Mesothelial cell of epicardium (in vitro differentiated cells): ENCODE measurements around the gene PPME1. TPM values are rescaled to one million over a fixed set of nuclear protein-coding genes. Genes with fewer than 3 reads are reported as not detected.

Experiments used
- DNase-seq, 2 experiments: peaks; one replicate each; pipeline ENCODE4 v3.0.0; 2021; ENCODE audit warnings: low spot score in 2 of 2; ENCODE audit not compliant: unreplicated experiment in 2 of 2
- H3K27ac Mint-ChIP-seq: 2 replicates; pipeline ENCODE4 v1.8.0; 2021; ENCODE audit warnings: mixed read lengths
- H3K27me3 Mint-ChIP-seq: 2 replicates; pipeline ENCODE4 v1.8.0; 2021; ENCODE audit warnings: low read depth, mixed read lengths
- H3K36me3 Mint-ChIP-seq: 2 replicates; pipeline ENCODE4 v1.8.0; 2021; ENCODE audit warnings: mixed read lengths
- H3K4me1 Mint-ChIP-seq: 2 replicates; pipeline ENCODE4 v1.8.0; 2021; ENCODE audit warnings: mixed read lengths
- H3K4me3 Mint-ChIP-seq: 2 replicates; pipeline ENCODE4 v1.8.0; 2021; ENCODE audit warnings: mild to moderate bottlenecking, moderate library complexity, mixed read lengths
- H3K9me3 Mint-ChIP-seq: 2 replicates; pipeline ENCODE4 v1.8.0; 2021; ENCODE audit warnings: mixed read lengths
- CTCF ChIP-seq: fragments of 200-600 bp; sonication (generic); IDR thresholded peaks from one replicate; pipeline ENCODE4 v1.5.0; 2021; ENCODE audit warnings: antibody characterized with exemption; ENCODE audit not compliant: unreplicated experiment
- total RNA-seq: library from RNA; stranded (reverse); gene quantifications from 3 replicates; pipeline ENCODE4 v1.2.1, GENCODE V29; 2021

The PPME1 gene
- total RNA-seq, 1 donor from 2014 or later: 50.6 TPM

DNA sequence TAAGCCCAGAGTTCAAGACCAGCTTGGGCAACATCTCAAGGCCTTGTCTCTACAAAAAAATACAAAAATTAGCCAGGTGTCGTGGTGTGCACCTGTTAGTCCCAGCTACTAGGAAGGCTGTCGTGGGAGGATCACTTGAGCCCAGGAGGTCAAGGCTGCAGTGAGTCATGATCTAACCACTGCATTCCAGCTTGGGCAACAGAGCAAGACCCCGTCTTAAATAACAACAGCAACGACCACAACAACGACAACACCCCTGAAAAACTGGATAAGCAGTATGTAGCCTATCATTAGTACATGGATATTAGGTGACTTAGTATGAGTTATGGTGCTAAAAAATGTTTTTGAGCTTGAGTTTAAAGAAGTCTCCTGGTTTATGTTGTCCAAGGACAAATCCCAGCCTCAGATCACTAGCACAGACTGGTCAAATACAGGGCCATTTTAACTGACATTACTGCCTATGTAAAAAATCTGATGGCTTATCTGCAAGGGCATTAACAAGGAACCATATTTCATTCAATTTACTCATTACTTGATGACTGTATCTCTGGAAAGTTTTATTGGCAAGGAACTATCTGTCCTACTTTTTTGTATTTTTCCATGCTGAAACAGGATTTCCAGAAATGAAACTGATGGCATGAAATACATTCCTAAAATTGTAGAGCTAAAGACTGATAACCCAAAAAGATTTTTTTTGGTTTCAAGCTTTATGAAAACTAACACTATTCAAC lies 23.7 kb upstream of the PPME1 start:
- no peak overlapping the region for H3K4me3 Mint-ChIP-seq
- peaks cover 11% of the 10 kb centered on the region for H3K9me3 Mint-ChIP-seq
- no peaks in the 10 kb centered on the region for H3K27me3 Mint-ChIP-seq
- no peak for TF ChIP-seq CTCF
- H3K27ac Mint-ChIP-seq: peak overlapping the region; percentile 74
- H3K4me1 Mint-ChIP-seq: peaks cover 30% of the 10 kb centered on the region
- peaks cover 15% of the 10 kb centered on the region for H3K36me3 Mint-ChIP-seq
- no peak for DNase-seq

GRCh38 chr11:74153224-74153623 lies 17.9 kb upstream of the PPME1 start:
- no peak for TF ChIP-seq CTCF

GRCh38 chr11:74154620-74155281 lies 16.3 kb upstream of the PPME1 start:
- Mint-ChIP-seq H3K27ac (no peak overlapping the region), H3K27me3 (no peaks in the 10 kb centered on the region), H3K4me3 (no peak overlapping the region), H3K4me1 (peaks cover 2% of the 10 kb centered on the region), H3K9me3 (peaks cover 12% of the 10 kb centered on the region), H3K36me3 (peaks cover 40% of the 10 kb centered on the region)
- DNase-seq: no peak
- TF ChIP-seq CTCF: no peak

More at GRCh38 chr11:74153224-74153623, 17.9 kb upstream of the PPME1 start:
- peaks cover 14% of the 10 kb centered on the region for H3K4me1 Mint-ChIP-seq
- no peak for DNase-seq
- peaks cover 37% of the 10 kb centered on the region for H3K36me3 Mint-ChIP-seq
- H3K4me3 Mint-ChIP-seq: no peak overlapping the region
- H3K27ac Mint-ChIP-seq: no peak overlapping the region
- H3K9me3 Mint-ChIP-seq: peaks cover 12% of the 10 kb centered on the region
- no peaks in the 10 kb centered on the region for H3K27me3 Mint-ChIP-seq

DNA sequence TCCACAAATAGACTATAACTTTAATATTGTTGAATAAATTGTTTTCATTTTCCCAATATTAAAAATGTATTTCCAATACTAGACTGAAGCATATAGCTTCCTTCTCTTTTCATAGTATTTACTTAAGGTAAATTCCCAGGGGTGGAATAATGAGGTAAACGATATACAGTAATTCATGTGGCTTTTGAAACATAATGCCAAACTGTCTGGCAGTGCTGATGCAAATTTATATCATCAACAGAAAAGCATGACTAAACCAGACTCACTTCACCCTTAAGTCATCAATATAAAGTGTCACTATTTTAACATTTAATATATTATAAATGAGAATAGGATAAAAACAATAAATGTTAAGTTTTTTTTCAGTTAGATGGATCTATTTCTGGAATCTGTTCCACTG lies 13.9 kb upstream of the PPME1 start:
- DNase-seq: no peak
- H3K4me3 Mint-ChIP-seq: no peak overlapping the region
- no peaks in the 10 kb centered on the region for H3K4me1 Mint-ChIP-seq
- H3K27me3 Mint-ChIP-seq: no peaks in the 10 kb centered on the region
- H3K9me3 Mint-ChIP-seq: peaks cover 12% of the 10 kb centered on the region
- no peak for TF ChIP-seq CTCF
- no peak overlapping the region for H3K27ac Mint-ChIP-seq
- peaks cover 44% of the 10 kb centered on the region for H3K36me3 Mint-ChIP-seq

- no peak overlapping the region for H3K4me3 Mint-ChIP-seq
- H3K9me3 Mint-ChIP-seq: no peaks in the 10 kb centered on the region
- no peak overlapping the region for H3K27ac Mint-ChIP-seq
- no peak for TF ChIP-seq CTCF
- peaks cover 2% of the 10 kb centered on the region for H3K4me1 Mint-ChIP-seq
- H3K27me3 Mint-ChIP-seq: no peaks in the 10 kb centered on the region
- H3K36me3 Mint-ChIP-seq: peaks cover 32% of the 10 kb centered on the region
- DNase-seq: no peak
These were observed 11.4 kb upstream of the PPME1 start for GRCh38 chr11:74159642-74160041.
